Fibroblast of skin of right biceps (primary cell): ENCODE data around the gene TLE6.
"Not testable (repeated sequence)": the region's sequence is repeated elsewhere in the genome, so short reads cannot be mapped to it uniquely, and the experiment has no call there.

Experiments used
- DNase-seq: peaks from one replicate; pipeline ENCODE4 v3.0.0-alpha.2; 2013

Gene TLE6

GRCh38 chr19:3005345-3005744 lies 28.0 kb downstream of the TLE6 start:
- no peak for DNase-seq

DNA sequence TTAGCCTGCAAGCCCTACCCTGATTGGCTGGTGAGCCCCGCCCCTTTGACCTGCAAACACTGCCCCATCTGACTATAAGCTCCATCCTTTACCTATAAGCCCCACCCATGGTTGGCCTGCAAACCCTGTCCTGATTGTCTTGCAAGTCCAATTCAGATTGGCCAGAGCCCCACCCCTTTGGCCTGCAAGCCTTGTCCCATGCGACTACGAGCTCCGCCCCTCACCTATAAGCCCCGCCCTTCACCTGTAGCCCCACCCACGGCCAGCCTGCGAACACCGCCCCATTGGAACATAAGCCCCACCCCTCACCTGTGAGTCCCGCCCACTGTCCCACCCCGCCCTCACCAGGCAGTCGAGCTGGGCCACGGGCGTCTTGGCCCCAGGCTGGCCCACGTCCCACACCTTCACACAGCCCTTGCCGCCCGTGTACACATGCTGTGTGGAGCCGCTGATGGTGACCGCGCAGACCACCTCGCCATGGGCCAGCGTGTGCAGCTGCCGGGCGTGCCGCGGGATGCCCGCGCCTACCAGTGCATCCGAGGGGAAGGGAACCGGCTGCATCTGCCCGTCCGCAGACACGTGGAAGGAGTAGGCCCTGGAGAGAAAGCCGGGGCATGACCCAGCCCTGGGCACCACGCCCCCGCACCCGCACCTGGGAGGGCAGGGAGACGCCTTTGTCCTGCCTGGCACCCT lies 28.9 kb downstream of the TLE6 start:
- no peak for DNase-seq

- DNase-seq, result no peak
Measured at GRCh38 chr19:3007975-3008374, 30.6 kb downstream of the TLE6 start.

- no peak for DNase-seq
Measured at GRCh38 chr19:3008994-3009393, 31.6 kb downstream of the TLE6 start.

- DNase-seq, result no peak
Measured at GRCh38 chr19:3010871-3011270, 33.5 kb downstream of the TLE6 start.

- DNase-seq, result not testable (repeated sequence)
Measured at GRCh38 chr19:3012059-3012458, 34.7 kb downstream of the TLE6 start.

DNA sequence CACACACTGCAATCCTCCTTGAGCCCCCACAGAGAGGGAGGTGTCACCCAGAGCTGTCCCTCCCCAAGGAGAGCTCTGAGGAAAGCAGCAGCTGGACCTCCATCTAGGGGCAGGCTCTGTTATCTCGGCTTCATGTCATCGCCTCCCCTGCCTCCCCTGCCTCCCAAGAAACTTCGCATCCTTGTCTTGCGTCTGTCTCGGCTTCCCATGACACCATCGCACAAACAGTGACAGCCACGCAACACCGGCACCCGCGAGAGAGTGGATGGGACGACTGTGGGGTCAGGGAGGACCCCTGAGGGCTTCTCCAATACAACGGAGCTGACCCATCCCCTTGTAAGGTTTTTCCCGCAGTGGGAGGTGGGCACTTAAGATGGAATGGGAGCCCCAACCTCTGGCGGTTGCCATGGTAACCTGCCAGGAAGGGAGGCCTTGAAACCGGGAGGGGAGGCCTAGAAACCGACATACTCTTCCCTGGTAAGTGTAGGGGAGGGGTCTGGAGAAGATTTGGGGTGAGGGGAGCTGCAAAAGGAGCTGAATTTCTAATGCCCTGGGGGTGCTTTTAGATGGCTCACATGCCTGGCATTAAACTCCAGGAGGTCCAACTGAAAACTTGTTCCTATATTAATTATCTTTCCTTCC lies 35.4 kb downstream of the TLE6 start:
- DNase-seq, result no peak

GRCh38 chr19:3013263-3013725 lies 35.9 kb downstream of the TLE6 start:
- no peak for DNase-seq

- DNase-seq, result no peak
Measured at GRCh38 chr19:3014135-3014534, 36.8 kb downstream of the TLE6 start.

- DNase-seq, result no peak
Measured at GRCh38 chr19:3015126-3016057, 38.0 kb downstream of the TLE6 start.

GRCh38 chr19:3017923-3018322 lies 40.6 kb downstream of the TLE6 start:
- no peak for DNase-seq

GRCh38 chr19:3019211-3019854 lies 42.0 kb downstream of the TLE6 start:
- DNase-seq, result no peak

- no peak for DNase-seq
Measured at GRCh38 chr19:3020321-3020960, 43.1 kb downstream of the TLE6 start.

- DNase-seq, result no peak
Measured at GRCh38 chr19:3024509-3024869, 47.1 kb downstream of the TLE6 start.

- peak; percentile 16 for DNase-seq
Measured at GRCh38 chr19:3024870-3025548, 47.6 kb downstream of the TLE6 start.

- DNase-seq, result no peak
Measured at GRCh38 chr19:3025549-3025886, 48.2 kb downstream of the TLE6 start.

DNA sequence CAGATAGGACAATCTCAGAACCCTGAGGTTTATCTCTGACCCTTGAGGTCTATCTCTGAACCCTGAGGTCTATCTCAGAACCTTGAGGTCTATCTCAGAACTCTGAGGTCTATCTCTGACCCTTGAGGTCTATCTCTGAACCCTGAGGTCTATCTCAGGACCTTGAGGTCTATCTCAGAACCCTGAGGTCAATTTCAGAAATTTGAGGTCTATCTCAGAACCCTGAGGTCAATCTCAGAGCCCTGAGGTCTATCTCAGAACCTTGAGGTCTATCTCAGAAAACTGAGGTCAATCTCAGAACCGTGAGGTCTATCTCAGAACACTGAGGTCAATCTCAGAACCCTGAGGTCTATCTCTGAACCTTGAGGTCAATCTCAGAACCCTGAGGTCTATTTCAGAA lies 49.4 kb downstream of the TLE6 start:
- no peak for DNase-seq

DNA sequence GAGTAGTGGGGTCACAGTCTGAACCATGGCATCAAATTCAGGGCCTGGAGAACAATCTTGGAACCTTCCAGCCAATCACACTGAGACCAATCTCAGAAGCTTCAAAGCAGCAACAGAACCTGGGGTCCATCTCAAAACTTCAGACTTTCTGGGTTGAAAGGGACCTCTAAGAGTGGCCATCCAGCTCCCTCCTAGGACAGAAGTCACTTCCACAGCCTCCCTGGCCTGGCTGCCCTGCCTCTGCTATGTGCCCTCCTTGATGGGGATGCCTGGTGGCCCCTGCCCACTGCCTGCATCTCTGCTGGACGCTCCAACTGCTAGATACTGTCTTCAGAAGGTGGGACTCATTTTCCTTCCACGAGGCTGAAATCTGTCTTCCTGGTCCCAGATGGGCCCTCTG lies 49.9 kb downstream of the TLE6 start:
- no peak for DNase-seq

DNA sequence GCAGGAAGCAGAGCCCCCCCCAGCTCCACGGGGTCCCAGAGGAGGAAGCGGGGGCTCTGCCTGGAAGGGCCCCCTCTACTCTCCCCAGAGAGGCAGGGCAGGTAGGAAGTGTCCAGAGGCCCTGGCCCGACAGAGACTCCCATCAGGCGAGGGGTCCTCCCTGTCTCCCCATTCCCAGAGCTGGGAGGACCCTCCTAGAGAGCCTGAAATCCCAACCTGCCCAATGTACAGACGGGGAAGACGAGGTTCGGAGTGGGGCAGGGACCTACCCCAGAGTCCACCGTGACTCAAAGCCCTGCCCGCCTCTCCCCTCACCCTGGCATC lies 50.6 kb downstream of the TLE6 start:
- no peak for DNase-seq

DNA sequence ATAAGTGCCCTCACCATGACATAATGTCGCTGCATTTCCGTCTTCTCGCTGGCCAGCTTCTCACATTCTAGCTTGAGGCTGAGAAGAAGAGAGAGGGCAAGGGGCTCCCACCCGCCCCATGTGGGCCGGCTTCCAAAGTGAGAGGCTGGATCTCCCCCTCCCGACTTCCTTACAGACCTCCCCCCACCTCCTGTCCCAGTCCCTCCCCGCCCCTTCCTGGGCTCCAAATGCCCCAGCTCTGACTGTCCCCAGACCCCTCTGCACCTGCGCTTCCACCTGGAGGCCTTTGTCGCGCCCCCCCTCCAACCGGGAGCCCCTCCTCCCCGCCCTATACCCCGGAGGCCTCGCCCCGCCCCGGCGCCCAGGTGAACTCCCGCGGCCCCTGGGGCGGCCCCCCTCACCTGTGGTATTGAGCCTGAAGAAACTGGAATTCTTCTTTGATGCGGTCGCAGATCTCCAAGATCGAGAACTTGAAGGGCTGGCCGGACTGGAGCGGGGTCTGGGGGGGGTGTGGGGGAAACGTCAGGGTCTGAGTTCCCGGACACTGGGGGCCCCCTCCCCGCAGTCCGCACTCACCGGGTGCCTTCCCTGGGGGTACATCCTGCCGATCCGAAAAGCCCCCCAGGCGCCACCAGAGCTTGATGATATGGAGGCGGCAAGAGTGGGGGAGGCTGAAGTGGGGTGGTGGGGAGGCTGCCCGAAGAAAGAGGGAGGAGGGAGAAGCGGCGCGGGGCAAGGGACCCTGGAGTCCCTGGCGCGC lies 51.1 kb downstream of the TLE6 start:
- DNase-seq, result no peak

GRCh38 chr19:3029065-3029923 lies 51.9 kb downstream of the TLE6 start, which contains the start of gene TLE2:
Gene TLE2, minus strand, starts transcription at chr19:3029280. Its CDS starts 376 bp downstream, at chr19:3028904.
- no peak for DNase-seq
